ENCODE measurements around the gene ADK. TPM values are rescaled to one million over a fixed set of nuclear protein-coding genes. Genes with fewer than 3 reads are reported as not detected.

ADK gene
- total RNA-seq, 1 donor from 2014 or later = 28.5 TPM

DNA sequence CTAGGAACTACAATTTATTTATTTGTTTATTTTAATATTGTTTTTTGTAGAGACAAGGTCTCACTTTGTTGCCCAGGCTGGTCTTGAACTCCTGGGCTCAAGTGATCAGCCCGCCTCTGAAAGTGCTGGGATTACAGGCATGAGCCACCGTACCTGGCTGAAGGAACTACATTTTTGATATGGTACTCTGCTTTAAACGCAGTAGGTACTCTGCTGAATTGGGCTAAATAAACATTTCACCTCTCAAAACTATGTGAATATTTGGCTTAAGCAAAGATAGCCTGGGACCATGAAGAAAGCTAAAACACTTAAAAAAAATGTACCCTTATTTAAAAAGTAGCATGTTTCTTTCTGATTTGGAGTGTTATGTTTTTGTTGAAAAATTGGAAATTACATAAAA is 138.2 kb downstream of the ADK start:
- Mint-ChIP-seq H3K27ac (no peak overlapping the region), H3K36me3 (peaks cover 4% of the 10 kb centered on the region), H3K4me3 (no peak overlapping the region), H3K9me3 (no peaks in the 10 kb centered on the region), H3K4me1 (ENCODE audit: unreplicated experiment) (peaks cover 18% of the 10 kb centered on the region), H3K27me3 (no peaks in the 10 kb centered on the region)
- TF ChIP-seq, protein P1, sequence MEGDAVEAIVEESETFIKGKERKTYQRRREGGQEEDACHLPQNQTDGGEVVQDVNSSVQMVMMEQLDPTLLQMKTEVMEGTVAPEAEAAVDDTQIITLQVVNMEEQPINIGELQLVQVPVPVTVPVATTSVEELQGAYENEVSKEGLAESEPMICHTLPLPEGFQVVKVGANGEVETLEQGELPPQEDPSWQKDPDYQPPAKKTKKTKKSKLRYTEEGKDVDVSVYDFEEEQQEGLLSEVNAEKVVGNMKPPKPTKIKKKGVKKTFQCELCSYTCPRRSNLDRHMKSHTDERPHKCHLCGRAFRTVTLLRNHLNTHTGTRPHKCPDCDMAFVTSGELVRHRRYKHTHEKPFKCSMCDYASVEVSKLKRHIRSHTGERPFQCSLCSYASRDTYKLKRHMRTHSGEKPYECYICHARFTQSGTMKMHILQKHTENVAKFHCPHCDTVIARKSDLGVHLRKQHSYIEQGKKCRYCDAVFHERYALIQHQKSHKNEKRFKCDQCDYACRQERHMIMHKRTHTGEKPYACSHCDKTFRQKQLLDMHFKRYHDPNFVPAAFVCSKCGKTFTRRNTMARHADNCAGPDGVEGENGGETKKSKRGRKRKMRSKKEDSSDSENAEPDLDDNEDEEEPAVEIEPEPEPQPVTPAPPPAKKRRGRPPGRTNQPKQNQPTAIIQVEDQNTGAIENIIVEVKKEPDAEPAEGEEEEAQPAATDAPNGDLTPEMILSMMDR (conservative IDR thresholded peaks at IDR 0.05) = no peak
- DNase-seq (ENCODE audit: extremely low spot score, unreplicated experiment) = no peak

DNA sequence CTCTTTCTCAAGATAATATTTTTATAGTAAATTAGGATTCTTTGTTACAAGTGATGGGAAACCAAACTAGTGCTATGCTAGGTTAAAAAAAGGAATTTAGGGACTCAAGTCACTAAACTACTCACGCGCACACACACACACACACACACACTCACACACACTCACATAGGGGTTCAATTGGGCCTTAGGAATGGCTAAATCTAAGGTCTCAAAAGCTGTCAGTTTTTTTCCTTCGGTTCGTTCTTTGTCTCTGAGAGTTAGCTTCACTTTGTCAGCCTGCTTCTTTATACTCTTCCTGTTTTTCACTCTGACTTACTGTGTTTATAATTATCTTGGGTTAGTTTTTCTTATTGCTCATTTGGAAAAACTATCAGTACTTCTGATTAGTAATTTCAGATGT is 138.9 kb downstream of the ADK start:
- Mint-ChIP-seq H3K9me3 (no peaks in the 10 kb centered on the region), H3K4me3 (no peak overlapping the region), H3K27me3 (no peaks in the 10 kb centered on the region), H3K36me3 (no peaks in the 10 kb centered on the region), H3K4me1 (ENCODE audit: unreplicated experiment) (peaks cover 20% of the 10 kb centered on the region), H3K27ac (peak overlapping the region; percentile 9)
- no peak for DNase-seq (ENCODE audit: extremely low spot score, unreplicated experiment)
- TF ChIP-seq, protein P1 (conservative IDR thresholded peaks at IDR 0.05) = no peak

DNA sequence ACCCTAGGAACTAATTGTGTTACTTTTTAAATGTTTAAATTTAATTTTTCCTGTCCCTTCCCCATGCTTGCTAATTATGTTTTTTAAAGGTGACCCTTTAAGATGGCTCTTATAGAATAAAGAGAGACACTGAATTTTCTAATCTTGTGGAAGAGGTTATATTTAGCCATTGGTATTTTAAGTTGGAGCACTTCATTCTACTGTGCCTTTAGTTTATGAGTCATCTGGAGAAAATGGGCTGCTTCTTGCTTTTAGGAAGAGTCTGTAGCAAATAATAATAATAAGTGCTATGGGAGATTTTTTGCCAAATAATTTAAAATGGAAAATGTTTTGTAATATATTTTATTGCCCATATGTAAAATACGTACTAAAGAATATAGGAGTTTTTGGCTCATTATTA is 139.7 kb downstream of the ADK start:
- no peak overlapping the region for H3K27ac Mint-ChIP-seq
- no peaks in the 10 kb centered on the region for H3K36me3 Mint-ChIP-seq
- DNase-seq (ENCODE audit: extremely low spot score, unreplicated experiment) = no peak
- H3K4me3 Mint-ChIP-seq = no peak overlapping the region
- no peaks in the 10 kb centered on the region for H3K9me3 Mint-ChIP-seq
- H3K4me1 Mint-ChIP-seq (ENCODE audit: unreplicated experiment) = peaks cover 20% of the 10 kb centered on the region
- TF ChIP-seq, protein P1 (conservative IDR thresholded peaks at IDR 0.05) = no peak
- no peaks in the 10 kb centered on the region for H3K27me3 Mint-ChIP-seq

DNA sequence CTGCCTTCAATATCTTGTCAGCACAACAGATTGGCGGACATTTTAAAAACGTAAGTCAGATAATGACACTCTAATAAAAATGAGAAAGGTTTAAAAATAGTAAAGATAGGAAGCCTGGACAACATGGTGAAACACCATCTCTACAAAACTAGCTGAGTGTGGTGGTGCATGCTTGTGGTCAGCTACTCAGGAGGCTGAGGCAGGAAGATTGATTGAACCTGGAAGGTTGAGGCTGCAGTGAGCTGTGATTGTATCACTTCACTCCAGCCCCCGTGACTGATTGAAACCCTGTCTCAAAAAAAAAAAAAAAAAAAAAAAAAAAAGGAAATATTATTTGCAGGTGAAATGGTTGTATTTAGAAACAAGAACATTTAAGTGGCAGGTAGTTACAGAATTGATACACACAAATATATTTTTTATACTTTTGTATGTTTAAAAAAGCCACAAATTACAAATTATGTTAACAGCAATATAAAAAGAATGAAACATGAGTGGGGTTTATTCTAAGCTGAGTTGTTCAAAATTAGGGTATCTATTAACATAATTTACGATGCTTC is 141.9 kb downstream of the ADK start:
- DNase-seq (ENCODE audit: extremely low spot score, unreplicated experiment) = no peak
- no peak overlapping the region for H3K4me3 Mint-ChIP-seq
- no peaks in the 10 kb centered on the region for H3K27me3 Mint-ChIP-seq
- no peaks in the 10 kb centered on the region for H3K9me3 Mint-ChIP-seq
- no peaks in the 10 kb centered on the region for H3K36me3 Mint-ChIP-seq
- H3K4me1 Mint-ChIP-seq (ENCODE audit: unreplicated experiment) = peaks cover 20% of the 10 kb centered on the region
- peak overlapping the region; percentile 95 for H3K27ac Mint-ChIP-seq
- TF ChIP-seq, protein P1 (conservative IDR thresholded peaks at IDR 0.05) = no peak

DNA sequence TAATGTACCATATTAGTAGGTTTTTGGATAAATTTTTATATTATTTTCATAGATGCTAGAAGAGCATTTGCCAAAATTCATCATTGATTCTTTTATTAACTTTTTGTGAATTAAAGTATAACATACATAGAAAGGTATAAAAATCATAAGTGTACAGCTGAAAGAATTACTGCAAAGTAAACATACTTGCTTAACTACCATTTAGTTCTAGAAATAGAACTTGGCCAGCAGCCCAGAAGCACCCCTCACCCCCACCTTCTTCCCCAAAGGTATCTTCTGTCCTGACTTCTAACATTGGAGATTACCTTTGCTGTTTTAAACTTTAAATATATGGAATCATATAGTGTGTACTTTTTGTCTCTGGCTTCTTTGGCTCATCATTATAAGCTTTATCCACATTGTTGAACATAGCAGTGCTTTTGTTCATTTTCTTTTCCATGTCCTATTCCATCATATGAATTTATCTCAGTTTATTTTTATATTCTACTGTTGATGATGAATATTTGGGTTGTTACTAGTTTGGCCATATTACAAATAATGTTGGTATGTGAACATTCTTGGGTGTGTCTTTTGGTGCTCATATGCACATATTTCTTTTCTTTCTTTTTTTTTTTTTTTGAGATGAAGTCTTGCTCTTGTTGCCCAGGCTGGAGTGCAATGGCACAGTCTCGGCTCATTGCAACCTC is 142.8 kb downstream of the ADK start:
- no peak for DNase-seq (ENCODE audit: extremely low spot score, unreplicated experiment)
- peak overlapping the region; percentile 63 for H3K4me3 Mint-ChIP-seq
- H3K4me1 Mint-ChIP-seq (ENCODE audit: unreplicated experiment) = peaks cover 20% of the 10 kb centered on the region
- no peaks in the 10 kb centered on the region for H3K9me3 Mint-ChIP-seq
- TF ChIP-seq, protein P1 (conservative IDR thresholded peaks at IDR 0.05) = no peak
- no peaks in the 10 kb centered on the region for H3K27me3 Mint-ChIP-seq
- peak overlapping the region; percentile 95 for H3K27ac Mint-ChIP-seq
- H3K36me3 Mint-ChIP-seq = no peaks in the 10 kb centered on the region
